ENCODE measurements around the gene FAM107B. TPM values are rescaled to one million over a fixed set of nuclear protein-coding genes. Genes with fewer than 3 reads are reported as not detected.

The FAM107B gene
- total RNA-seq, 6 experiments from 2014 or later: 58.6 to 116 (median 68.7) TPM

GRCh38 chr10:14727465-14727864, 47.2 kb downstream of the FAM107B start:
- no peak for TF ChIP-seq POLR2A (IDR thresholded peaks at IDR 0.05)
- no peak for TF ChIP-seq CTCF (IDR thresholded peaks at IDR 0.05)
- WGBS (ENCODE audit: insufficient coverage, low coverage, low lambda C conversion rate, missing lambda C conversion rate): 56% methylated on average over 1 of the region's 1 CpG
- no peaks in the 10 kb centered on the region for H3K4me1 ChIP-seq
- no peak for DNase-seq
- H3K36me3 ChIP-seq: no peaks in the 10 kb centered on the region
- no peak overlapping the region for H3K27ac ChIP-seq
- H3K9me3 ChIP-seq: no peaks in the 10 kb centered on the region
- no peak for ATAC-seq
- intact Hi-C loops (cut with DNase I): no loop called here
- no peak overlapping the region for H3K4me3 ChIP-seq
- no peaks in the 10 kb centered on the region for H3K27me3 ChIP-seq

- H3K9me3 ChIP-seq: no peaks in the 10 kb centered on the region
- H3K36me3 ChIP-seq: no peaks in the 10 kb centered on the region
- WGBS (ENCODE audit: insufficient coverage, low coverage, low lambda C conversion rate, missing lambda C conversion rate): 100% methylated on average over 2 of the region's 2 CpGs
- no peaks in the 10 kb centered on the region for H3K4me1 ChIP-seq
- TF ChIP-seq CTCF (IDR thresholded peaks at IDR 0.05): no peak
- TF ChIP-seq POLR2A (IDR thresholded peaks at IDR 0.05): no peak
- H3K27me3 ChIP-seq: no peaks in the 10 kb centered on the region
- DNase-seq: no peak
- no peak overlapping the region for H3K27ac ChIP-seq
- intact Hi-C loops (cut with DNase I): no loop called here
- no peak for ATAC-seq
- H3K4me3 ChIP-seq: no peak overlapping the region
These were observed 49.8 kb downstream of the FAM107B start for GRCh38 chr10:14724931-14725330.

- WGBS (ENCODE audit: insufficient coverage, low coverage, low lambda C conversion rate, missing lambda C conversion rate): 46% methylated on average over 3 of the region's 5 CpGs
- no peak for TF ChIP-seq CTCF (IDR thresholded peaks at IDR 0.05)
- TF ChIP-seq POLR2A (IDR thresholded peaks at IDR 0.05): no peak
- DNase-seq (no peak), ATAC-seq (no peak)
- Histone ChIP-seq H3K27me3 (no peaks in the 10 kb centered on the region), H3K4me3 (no peak overlapping the region), H3K4me1 (no peaks in the 10 kb centered on the region), H3K9me3 (no peaks in the 10 kb centered on the region), H3K36me3 (no peaks in the 10 kb centered on the region), H3K27ac (no peak overlapping the region)
- intact Hi-C loops (cut with DNase I): no loop called here
These were observed 51.5 kb downstream of the FAM107B start for GRCh38 chr10:14723052-14723689.

- Histone ChIP-seq H3K4me3 (no peak overlapping the region), H3K9me3 (no peaks in the 10 kb centered on the region), H3K27ac (no peak overlapping the region), H3K27me3 (no peaks in the 10 kb centered on the region), H3K4me1 (no peaks in the 10 kb centered on the region), H3K36me3 (no peaks in the 10 kb centered on the region)
- no peak for TF ChIP-seq CTCF (IDR thresholded peaks at IDR 0.05)
- TF ChIP-seq POLR2A (IDR thresholded peaks at IDR 0.05): no peak
- DNase-seq (no peak), ATAC-seq (no peak)
- WGBS (ENCODE audit: insufficient coverage, low coverage, low lambda C conversion rate, missing lambda C conversion rate): 90% methylated on average over 4 of the region's 5 CpGs
- intact Hi-C loops (cut with DNase I): no loop called here
These were observed 57.1 kb downstream of the FAM107B start for GRCh38 chr10:14717552-14717951.

All from right lobe of liver (tissue), 6 donors.